H1 (cell line): Measurements from ENCODE around the gene TMEM63C. TPM values are rescaled to one million over a fixed set of nuclear protein-coding genes. Genes with fewer than 3 reads are reported as not detected.
A peak's percentile ranks its signal among the peaks of the same experiment; 100 is the strongest.

Experiments
- EP300 ChIP-seq, 2 experiments: IDR thresholded peaks; 1 replicate in 1 of 2; 2 replicates in 1 of 2; pipeline ENCODE4 v1.6.1; 2011 to 2012; ENCODE audit warnings: low read depth in 2 of 2, low read length in 2 of 2, mild to moderate bottlenecking in 2 of 2, borderline replicate concordance in 1 of 2, inconsistent platforms in 1 of 2, moderate library complexity in 1 of 2
- KDM1A ChIP-seq: fragments of 200-600, 300-600 bp; sonication (generic); IDR thresholded peaks from 2 replicates; pipeline ENCODE4 v1.7.1; 2016; ENCODE audit warnings: mild to moderate bottlenecking, low read length, borderline replicate concordance
- NRF1 ChIP-seq: IDR thresholded peaks from 2 replicates; pipeline ENCODE4 v1.6.1; 2011; ENCODE audit warnings: mild to moderate bottlenecking, low read depth, low read length, improper control_type of control experiment
- POU5F1 ChIP-seq: IDR thresholded peaks from 2 replicates; pipeline ENCODE4 v1.6.1; 2011; ENCODE audit warnings: low read depth, mild to moderate bottlenecking, low read length, moderate library complexity
- RAD21 ChIP-seq, 2 experiments: IDR thresholded peaks in 1 of 2; conservative IDR thresholded peaks in 1 of 2; 2 replicates each; pipeline ENCODE4 v1.6.1; 2011; ENCODE audit warnings: low read depth in 2 of 2, low read length in 2 of 2, improper control_type of control experiment in 1 of 2, inconsistent platforms in 1 of 2, mild to moderate bottlenecking in 1 of 2, moderate library complexity in 1 of 2
- SIN3A ChIP-seq, 2 experiments: IDR thresholded peaks in 1 of 2; conservative IDR thresholded peaks in 1 of 2; 2 replicates each; pipeline ENCODE4 v1.6.1; 2011 to 2012; ENCODE audit warnings: low read length in 2 of 2, improper control_type of control experiment in 1 of 2, low read depth in 1 of 2, mild to moderate bottlenecking in 1 of 2
- polyA plus RNA-seq, 7 experiments: library from polyadenylated mRNA; depleted of rRNA in 3 of 7; stranded (reverse) in 5 of 7; unstranded in 2 of 7; fragments of >200 nt in 5 of 7; fragments of 200-250 nt in 2 of 7; gene quantifications; 1 replicate in 5 of 7; 2 replicates in 1 of 7; 4 replicates in 1 of 7; pipeline versions ENCODE4 v1.2.1 to v1.2.3, GENCODE V29; 2011 to 2013; ENCODE audit warnings: missing spikeins in 2 of 7, mixed read lengths in 2 of 7
- total RNA-seq: library from RNA; stranded (reverse); fragmentation: NEBNext Ultra II Directional; extraction: Animal tissue kit (Norgen Biotek cat#: 25700); gene quantifications from 2 replicates; pipeline ENCODE4 v1.2.1, GENCODE V29; 2021
- TF ChIP-seq, protein P1 (sequence below): fragments of 300-600 bp; sonication (generic); IDR thresholded peaks from 2 replicates; pipeline ENCODE4 v1.7.1; 2012; ENCODE audit warnings: low read length, moderate library complexity, mild to moderate bottlenecking, inconsistent platforms; ENCODE audit not compliant: insufficient replicate concordance

TMEM63C gene
- total and polyA plus RNA-seq, 2 of the 8 experiments (the other 6 are each of a cell fraction or from before 2014, with no cell fraction given), result 3.0 to 7.6 TPM

DNA sequence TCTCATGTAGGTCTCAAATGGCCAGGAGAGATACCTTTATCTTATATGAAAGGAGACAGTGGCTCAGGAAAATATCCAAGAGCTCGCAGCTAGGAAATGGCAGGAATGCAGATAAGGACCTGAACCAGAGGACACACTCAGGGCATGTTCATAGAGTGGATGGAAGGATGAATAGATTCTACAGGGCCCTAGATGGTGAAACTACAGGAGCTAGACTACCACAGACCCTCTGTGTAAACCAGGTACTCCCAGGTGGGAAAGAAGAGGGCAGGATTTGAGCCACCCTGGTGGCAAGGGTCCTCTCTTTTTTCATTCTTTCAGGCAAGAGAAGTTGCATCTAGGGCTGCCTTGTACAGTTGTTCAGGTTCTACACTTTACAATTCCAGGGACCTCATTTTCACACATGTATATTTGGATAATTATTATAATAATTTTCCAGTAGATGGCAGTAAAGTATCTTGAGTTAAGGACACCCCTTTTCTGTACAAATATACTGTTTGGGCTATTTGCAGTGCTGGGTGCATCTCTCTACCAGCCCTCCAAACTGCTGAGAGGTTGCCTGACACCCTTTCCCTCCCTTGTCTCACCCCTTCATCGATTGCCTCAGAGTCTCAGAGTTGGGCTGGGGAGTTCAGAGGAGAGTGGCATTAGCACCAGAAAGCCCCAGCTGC is 29.5 kb upstream of the TMEM63C start (continued):
- TF ChIP-seq NRF1 (no peak), RAD21 (IDR thresholded peaks at IDR 0.05 in 1 of 2, conservative IDR thresholded peaks at IDR 0.05 in 1 of 2; ENCODE audit: low read depth in 2 of 2, low read length in 2 of 2) (peak; percentile 29 to 43), KDM1A (no peak), EP300 (IDR thresholded peaks at IDR 0.05; ENCODE audit: borderline replicate concordance in 1 of 2, low read depth in 2 of 2, low read length in 2 of 2) (no peak), POU5F1 (no peak), SIN3A (conservative IDR thresholded peaks at IDR 0.05 in 1 of 2, IDR thresholded peaks at IDR 0.05 in 1 of 2; ENCODE audit: low read depth in 1 of 2, low read length in 2 of 2) (no peak)
- TF ChIP-seq, protein P1, sequence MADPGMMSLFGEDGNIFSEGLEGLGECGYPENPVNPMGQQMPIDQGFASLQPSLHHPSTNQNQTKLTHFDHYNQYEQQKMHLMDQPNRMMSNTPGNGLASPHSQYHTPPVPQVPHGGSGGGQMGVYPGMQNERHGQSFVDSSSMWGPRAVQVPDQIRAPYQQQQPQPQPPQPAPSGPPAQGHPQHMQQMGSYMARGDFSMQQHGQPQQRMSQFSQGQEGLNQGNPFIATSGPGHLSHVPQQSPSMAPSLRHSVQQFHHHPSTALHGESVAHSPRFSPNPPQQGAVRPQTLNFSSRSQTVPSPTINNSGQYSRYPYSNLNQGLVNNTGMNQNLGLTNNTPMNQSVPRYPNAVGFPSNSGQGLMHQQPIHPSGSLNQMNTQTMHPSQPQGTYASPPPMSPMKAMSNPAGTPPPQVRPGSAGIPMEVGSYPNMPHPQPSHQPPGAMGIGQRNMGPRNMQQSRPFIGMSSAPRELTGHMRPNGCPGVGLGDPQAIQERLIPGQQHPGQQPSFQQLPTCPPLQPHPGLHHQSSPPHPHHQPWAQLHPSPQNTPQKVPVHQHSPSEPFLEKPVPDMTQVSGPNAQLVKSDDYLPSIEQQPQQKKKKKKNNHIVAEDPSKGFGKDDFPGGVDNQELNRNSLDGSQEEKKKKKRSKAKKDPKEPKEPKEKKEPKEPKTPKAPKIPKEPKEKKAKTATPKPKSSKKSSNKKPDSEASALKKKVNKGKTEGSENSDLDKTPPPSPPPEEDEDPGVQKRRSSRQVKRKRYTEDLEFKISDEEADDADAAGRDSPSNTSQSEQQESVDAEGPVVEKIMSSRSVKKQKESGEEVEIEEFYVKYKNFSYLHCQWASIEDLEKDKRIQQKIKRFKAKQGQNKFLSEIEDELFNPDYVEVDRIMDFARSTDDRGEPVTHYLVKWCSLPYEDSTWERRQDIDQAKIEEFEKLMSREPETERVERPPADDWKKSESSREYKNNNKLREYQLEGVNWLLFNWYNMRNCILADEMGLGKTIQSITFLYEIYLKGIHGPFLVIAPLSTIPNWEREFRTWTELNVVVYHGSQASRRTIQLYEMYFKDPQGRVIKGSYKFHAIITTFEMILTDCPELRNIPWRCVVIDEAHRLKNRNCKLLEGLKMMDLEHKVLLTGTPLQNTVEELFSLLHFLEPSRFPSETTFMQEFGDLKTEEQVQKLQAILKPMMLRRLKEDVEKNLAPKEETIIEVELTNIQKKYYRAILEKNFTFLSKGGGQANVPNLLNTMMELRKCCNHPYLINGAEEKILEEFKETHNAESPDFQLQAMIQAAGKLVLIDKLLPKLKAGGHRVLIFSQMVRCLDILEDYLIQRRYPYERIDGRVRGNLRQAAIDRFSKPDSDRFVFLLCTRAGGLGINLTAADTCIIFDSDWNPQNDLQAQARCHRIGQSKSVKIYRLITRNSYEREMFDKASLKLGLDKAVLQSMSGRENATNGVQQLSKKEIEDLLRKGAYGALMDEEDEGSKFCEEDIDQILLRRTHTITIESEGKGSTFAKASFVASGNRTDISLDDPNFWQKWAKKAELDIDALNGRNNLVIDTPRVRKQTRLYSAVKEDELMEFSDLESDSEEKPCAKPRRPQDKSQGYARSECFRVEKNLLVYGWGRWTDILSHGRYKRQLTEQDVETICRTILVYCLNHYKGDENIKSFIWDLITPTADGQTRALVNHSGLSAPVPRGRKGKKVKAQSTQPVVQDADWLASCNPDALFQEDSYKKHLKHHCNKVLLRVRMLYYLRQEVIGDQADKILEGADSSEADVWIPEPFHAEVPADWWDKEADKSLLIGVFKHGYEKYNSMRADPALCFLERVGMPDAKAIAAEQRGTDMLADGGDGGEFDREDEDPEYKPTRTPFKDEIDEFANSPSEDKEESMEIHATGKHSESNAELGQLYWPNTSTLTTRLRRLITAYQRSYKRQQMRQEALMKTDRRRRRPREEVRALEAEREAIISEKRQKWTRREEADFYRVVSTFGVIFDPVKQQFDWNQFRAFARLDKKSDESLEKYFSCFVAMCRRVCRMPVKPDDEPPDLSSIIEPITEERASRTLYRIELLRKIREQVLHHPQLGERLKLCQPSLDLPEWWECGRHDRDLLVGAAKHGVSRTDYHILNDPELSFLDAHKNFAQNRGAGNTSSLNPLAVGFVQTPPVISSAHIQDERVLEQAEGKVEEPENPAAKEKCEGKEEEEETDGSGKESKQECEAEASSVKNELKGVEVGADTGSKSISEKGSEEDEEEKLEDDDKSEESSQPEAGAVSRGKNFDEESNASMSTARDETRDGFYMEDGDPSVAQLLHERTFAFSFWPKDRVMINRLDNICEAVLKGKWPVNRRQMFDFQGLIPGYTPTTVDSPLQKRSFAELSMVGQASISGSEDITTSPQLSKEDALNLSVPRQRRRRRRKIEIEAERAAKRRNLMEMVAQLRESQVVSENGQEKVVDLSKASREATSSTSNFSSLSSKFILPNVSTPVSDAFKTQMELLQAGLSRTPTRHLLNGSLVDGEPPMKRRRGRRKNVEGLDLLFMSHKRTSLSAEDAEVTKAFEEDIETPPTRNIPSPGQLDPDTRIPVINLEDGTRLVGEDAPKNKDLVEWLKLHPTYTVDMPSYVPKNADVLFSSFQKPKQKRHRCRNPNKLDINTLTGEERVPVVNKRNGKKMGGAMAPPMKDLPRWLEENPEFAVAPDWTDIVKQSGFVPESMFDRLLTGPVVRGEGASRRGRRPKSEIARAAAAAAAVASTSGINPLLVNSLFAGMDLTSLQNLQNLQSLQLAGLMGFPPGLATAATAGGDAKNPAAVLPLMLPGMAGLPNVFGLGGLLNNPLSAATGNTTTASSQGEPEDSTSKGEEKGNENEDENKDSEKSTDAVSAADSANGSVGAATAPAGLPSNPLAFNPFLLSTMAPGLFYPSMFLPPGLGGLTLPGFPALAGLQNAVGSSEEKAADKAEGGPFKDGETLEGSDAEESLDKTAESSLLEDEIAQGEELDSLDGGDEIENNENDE, result no peak
